ENCODE measurements around the gene OTUD1.
"Not testable (repeated sequence)": the region's sequence is repeated elsewhere in the genome, so short reads cannot be mapped to it uniquely, and the experiment has no call there.

Gene OTUD1

GRCh38 chr10:23438547-23439451, at the start of gene OTUD1:
TSS of gene OTUD1 (plus strand) at chr10:23439075. CDS start at chr10:23439458, 383 bp downstream.
- CTCF ChIA-PET, result interaction anchor here (1.0 to 1.3 kb wide), 2 partner anchors 8 to 16 kb away, joined by 3 read pairs; no protein-coding TSS in a partner anchor
- peak; percentile 93 for DNase-seq (ENCODE audit: extremely low spot score)
- POLR2A ChIA-PET, result no interaction called here
- TF ChIP-seq, protein P1, sequence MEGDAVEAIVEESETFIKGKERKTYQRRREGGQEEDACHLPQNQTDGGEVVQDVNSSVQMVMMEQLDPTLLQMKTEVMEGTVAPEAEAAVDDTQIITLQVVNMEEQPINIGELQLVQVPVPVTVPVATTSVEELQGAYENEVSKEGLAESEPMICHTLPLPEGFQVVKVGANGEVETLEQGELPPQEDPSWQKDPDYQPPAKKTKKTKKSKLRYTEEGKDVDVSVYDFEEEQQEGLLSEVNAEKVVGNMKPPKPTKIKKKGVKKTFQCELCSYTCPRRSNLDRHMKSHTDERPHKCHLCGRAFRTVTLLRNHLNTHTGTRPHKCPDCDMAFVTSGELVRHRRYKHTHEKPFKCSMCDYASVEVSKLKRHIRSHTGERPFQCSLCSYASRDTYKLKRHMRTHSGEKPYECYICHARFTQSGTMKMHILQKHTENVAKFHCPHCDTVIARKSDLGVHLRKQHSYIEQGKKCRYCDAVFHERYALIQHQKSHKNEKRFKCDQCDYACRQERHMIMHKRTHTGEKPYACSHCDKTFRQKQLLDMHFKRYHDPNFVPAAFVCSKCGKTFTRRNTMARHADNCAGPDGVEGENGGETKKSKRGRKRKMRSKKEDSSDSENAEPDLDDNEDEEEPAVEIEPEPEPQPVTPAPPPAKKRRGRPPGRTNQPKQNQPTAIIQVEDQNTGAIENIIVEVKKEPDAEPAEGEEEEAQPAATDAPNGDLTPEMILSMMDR (IDR thresholded peaks at IDR 0.05; ENCODE audit: control extremely low read depth, extremely low read depth, low read depth, missing control alignments), result no peak

DNA sequence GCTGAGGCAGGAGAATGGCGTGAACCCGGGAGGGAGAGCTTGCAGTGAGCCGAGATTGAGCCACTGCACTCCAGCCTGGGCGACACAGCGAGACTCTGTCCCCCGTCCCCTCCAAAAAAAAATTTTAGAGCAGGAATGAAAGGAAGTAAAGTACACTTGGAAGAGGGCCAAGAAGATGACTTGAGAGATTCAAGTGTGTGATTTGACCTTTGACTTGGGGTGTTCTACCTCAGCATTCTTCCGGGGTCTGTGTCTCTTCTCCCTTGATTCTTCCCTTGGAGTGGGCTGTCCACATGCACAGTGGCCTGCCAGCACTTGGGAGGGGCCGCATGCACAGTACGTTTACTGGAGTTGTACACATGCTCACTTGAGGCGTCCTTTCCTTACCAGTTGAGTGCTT, 48.5 kb upstream of the OTUD1 start:
- POLR2A ChIA-PET; CTCF ChIA-PET; DNase-seq (ENCODE audit: extremely low spot score): not testable (repeated sequence)

GRCh38 chr10:23390809-23391208, 48.1 kb upstream of the OTUD1 start:
- TF ChIP-seq, protein P1 (IDR thresholded peaks at IDR 0.05; ENCODE audit: control extremely low read depth, extremely low read depth, low read depth, missing control alignments), result no peak
- DNase-seq (ENCODE audit: extremely low spot score), result no peak
- CTCF ChIA-PET, result interaction anchor here (0.9 to 1.2 kb wide), 2 partner anchors 15 to 27 kb away, joined by 4 to 5 read pairs; no protein-coding TSS in a partner anchor
- POLR2A ChIA-PET, result no interaction called here

GRCh38 chr10:23391821-23392220, 47.1 kb upstream of the OTUD1 start:
- ChIA-PET POLR2A (no interaction called here), CTCF (interaction anchor here (0.9 to 3.2 kb wide), 6 partner anchors 9 to 77 kb away, joined by 3 to 16 read pairs (median 4); no protein-coding TSS in a partner anchor)
- DNase-seq (ENCODE audit: extremely low spot score), result no peak
- TF ChIP-seq, protein P1 (IDR thresholded peaks at IDR 0.05; ENCODE audit: control extremely low read depth, extremely low read depth, low read depth, missing control alignments), result no peak

GRCh38 chr10:23395017-23395416, 43.9 kb upstream of the OTUD1 start:
- ChIA-PET POLR2A (no interaction called here), CTCF (interaction anchor here (0.7 kb wide), 1 partner anchor 55 kb away, joined by 3 read pairs; no protein-coding TSS in a partner anchor)
- DNase-seq (ENCODE audit: extremely low spot score), result no peak
- TF ChIP-seq, protein P1 (IDR thresholded peaks at IDR 0.05; ENCODE audit: control extremely low read depth, extremely low read depth, low read depth, missing control alignments), result no peak

DNA sequence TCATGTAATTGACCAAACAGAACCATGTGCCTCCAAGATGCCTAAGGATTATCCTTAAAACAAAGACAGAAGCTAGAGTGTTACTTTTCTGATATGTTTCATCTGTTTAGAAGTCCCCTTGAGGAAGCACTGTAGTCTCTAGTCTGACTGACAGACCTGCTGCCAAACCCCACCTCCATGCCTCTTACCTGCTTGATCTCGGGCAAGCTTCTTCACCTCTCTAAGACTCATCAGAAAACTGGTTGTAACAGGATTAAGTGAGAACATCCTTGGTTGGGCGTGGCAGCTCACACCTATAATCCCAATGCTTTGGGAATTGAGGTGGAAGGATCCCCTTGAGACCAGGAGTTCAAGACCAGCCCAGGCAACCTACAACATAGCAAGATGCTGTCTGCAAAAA, 42.2 kb upstream of the OTUD1 start:
- DNase-seq (ENCODE audit: extremely low spot score), result no peak
- ChIA-PET POLR2A (no interaction called here), CTCF (no interaction called here)
- TF ChIP-seq, protein P1 (IDR thresholded peaks at IDR 0.05; ENCODE audit: control extremely low read depth, extremely low read depth, low read depth, missing control alignments), result no peak

GRCh38 chr10:23399701-23400144, 39.2 kb upstream of the OTUD1 start:
- ChIA-PET POLR2A (no interaction called here), CTCF (interaction anchor here (1.2 kb wide), 1 partner anchor 85 kb away, joined by 3 read pairs; no protein-coding TSS in a partner anchor)
- TF ChIP-seq, protein P1 (IDR thresholded peaks at IDR 0.05; ENCODE audit: control extremely low read depth, extremely low read depth, low read depth, missing control alignments), result no peak
- DNase-seq (ENCODE audit: extremely low spot score), result no peak

Measured in GM10248 (cell line).